WTC11 (cell line): Measurements from ENCODE around the gene ZC3H7B. TPM values are rescaled to one million over a fixed set of nuclear protein-coding genes. Genes with fewer than 3 reads are reported as not detected.

ENCODE experiments used
- ATAC-seq: fragments of 200-7000 bp; cut with Tn5 transposase; 2 replicates; pipeline ENCODE4 v1.10.0; 2021; ENCODE audit warnings: mild to moderate bottlenecking, moderate library complexity
- CTCF ChIA-PET: fragments of 300-600 bp; sonication (Branson Sonifier 250); formaldehyde crosslinking; loops from one replicate; lab custom pipeline; 2021; ENCODE audit warnings: antibody characterized with exemption; lab: Charles Lee
- POLR2A ChIA-PET: fragments of 350-600 bp; sonication (Branson Sonifier 250); formaldehyde crosslinking; loops from one replicate; lab custom pipeline; 2021; ENCODE audit warnings: antibody characterized with exemption; lab: Charles Lee
- DNase-seq: peaks from one replicate; pipeline ENCODE4 v3.0.0; 2021; ENCODE audit warnings: low spot score
- H3K27ac Mint-ChIP-seq: 2 replicates; pipeline ENCODE4 v1.8.0; 2021; ENCODE audit warnings: mixed read lengths
- H3K27me3 Mint-ChIP-seq: 2 replicates; pipeline ENCODE4 v1.8.0; 2021; ENCODE audit warnings: low read depth, mild to moderate bottlenecking, moderate library complexity, mixed read lengths
- H3K36me3 Mint-ChIP-seq: 2 replicates; pipeline ENCODE4 v1.8.0; 2021; ENCODE audit warnings: mixed read lengths
- H3K4me1 Mint-ChIP-seq: 2 replicates; pipeline ENCODE4 v1.8.0; 2022; ENCODE audit warnings: mixed read lengths
- H3K4me3 Mint-ChIP-seq: 2 replicates; pipeline ENCODE4 v1.8.0; 2021; ENCODE audit warnings: mild to moderate bottlenecking, moderate library complexity, mixed read lengths
- H3K9me3 Mint-ChIP-seq: 2 replicates; pipeline ENCODE4 v1.8.0; 2021; ENCODE audit warnings: mixed read lengths
- ELF4 ChIP-seq: sonication (generic); formaldehyde crosslinking; IDR thresholded peaks from 2 replicates; pipeline ENCODE4 v1.8.1; 2022; ENCODE audit warnings: low read depth, mild to moderate bottlenecking, moderate library complexity, missing genetic modification reagents
- FOXJ3 ChIP-seq: sonication (generic); formaldehyde crosslinking; IDR thresholded peaks from 2 replicates; pipeline ENCODE4 v1.9.0; 2021; ENCODE audit warnings: missing genetic modification reagents, mild to moderate bottlenecking, borderline replicate concordance
- FOXP1 ChIP-seq: sonication (generic); formaldehyde crosslinking; IDR thresholded peaks from 2 replicates; pipeline ENCODE4 v1.8.0; 2022; ENCODE audit warnings: missing genetic modification reagents, mild to moderate bottlenecking, moderate library complexity, borderline replicate concordance
- JUN ChIP-seq: sonication (generic); formaldehyde crosslinking; IDR thresholded peaks from 2 replicates; pipeline ENCODE4 v1.8.0; 2023; ENCODE audit warnings: mild to moderate bottlenecking, missing genetic modification reagents
- NR1H2 ChIP-seq: sonication (generic); formaldehyde crosslinking; IDR thresholded peaks from 2 replicates; pipeline ENCODE4 v1.9.0; 2021; ENCODE audit warnings: mild to moderate bottlenecking, moderate library complexity, missing genetic modification reagents
- PRRX2 ChIP-seq: fragments of 250-450 bp; sonication (Bioruptor Pico); IDR thresholded peaks from 2 replicates; pipeline ENCODE4 v1.8.0; 2021; ENCODE audit warnings: mild to moderate bottlenecking
- SMAD3 ChIP-seq: sonication (generic); formaldehyde crosslinking; IDR thresholded peaks from 2 replicates; pipeline ENCODE4 v1.8.0; 2022; ENCODE audit warnings: missing genetic modification reagents, mild to moderate bottlenecking, borderline replicate concordance
- SMAD4 ChIP-seq: sonication (generic); formaldehyde crosslinking; IDR thresholded peaks from 2 replicates; pipeline ENCODE4 v1.8.0; 2022; ENCODE audit warnings: mild to moderate bottlenecking, missing genetic modification reagents
- TEAD4 ChIP-seq: sonication (generic); formaldehyde crosslinking; IDR thresholded peaks from 2 replicates; pipeline ENCODE4 v1.8.0; 2022; ENCODE audit warnings: mild to moderate bottlenecking, missing genetic modification reagents
- TP53 ChIP-seq: sonication (generic); formaldehyde crosslinking; IDR thresholded peaks from 2 replicates; pipeline ENCODE4 v1.8.1; 2023; ENCODE audit warnings: mild to moderate bottlenecking, missing genetic modification reagents
- ZNF138 ChIP-seq: sonication (generic); formaldehyde crosslinking; conservative IDR thresholded peaks from 2 replicates; pipeline ENCODE4 v1.8.1; 2022; ENCODE audit warnings: mild to moderate bottlenecking, moderate library complexity, missing genetic modification reagents
- ZNF232 ChIP-seq: sonication (generic); formaldehyde crosslinking; IDR thresholded peaks from 2 replicates; pipeline ENCODE4 v1.8.0; 2022; ENCODE audit warnings: mild to moderate bottlenecking, missing genetic modification reagents
- ZNF396 ChIP-seq: fragments of 250-450 bp; sonication (Bioruptor Pico); IDR thresholded peaks from 2 replicates; pipeline ENCODE4 v1.8.0; 2021; ENCODE audit warnings: mild to moderate bottlenecking, moderate library complexity, borderline replicate concordance
- total RNA-seq: library from RNA; stranded (reverse); gene quantifications from 3 replicates; pipeline ENCODE4 v1.2.3, GENCODE V29; 2021
- TF ChIP-seq, protein P1 (sequence below): sonication (generic); formaldehyde crosslinking; IDR thresholded peaks from 2 replicates; pipeline ENCODE4 v1.8.1; 2023; ENCODE audit warnings: mild to moderate bottlenecking, missing genetic modification reagents
- TF ChIP-seq, protein P2 (sequence below): sonication (generic); formaldehyde crosslinking; IDR thresholded peaks from 2 replicates; pipeline ENCODE4 v1.8.0; 2022; ENCODE audit warnings: mild to moderate bottlenecking, missing genetic modification reagents
- TF ChIP-seq, protein P3 (sequence below): sonication (generic); formaldehyde crosslinking; IDR thresholded peaks from 2 replicates; pipeline ENCODE4 v1.8.0; 2023; ENCODE audit warnings: mild to moderate bottlenecking, missing genetic modification reagents
- TF ChIP-seq, protein P4 (sequence below): sonication (generic); formaldehyde crosslinking; conservative IDR thresholded peaks from 2 replicates; pipeline ENCODE4 v1.8.1; 2023; ENCODE audit warnings: mild to moderate bottlenecking, low read depth, missing genetic modification reagents, moderate library complexity
- TF ChIP-seq, protein P5 (sequence below): sonication (generic); formaldehyde crosslinking; IDR thresholded peaks from 2 replicates; pipeline ENCODE4 v1.8.1; 2022; ENCODE audit warnings: mild to moderate bottlenecking, moderate library complexity, missing genetic modification reagents
- TF ChIP-seq, protein P6 (sequence below): sonication (generic); formaldehyde crosslinking; IDR thresholded peaks from 2 replicates; pipeline ENCODE4 v1.8.0; 2022; ENCODE audit warnings: mild to moderate bottlenecking, missing genetic modification reagents

The ZC3H7B gene
- total RNA-seq, 1 experiment from 2014 or later, result 64.7 TPM

DNA sequence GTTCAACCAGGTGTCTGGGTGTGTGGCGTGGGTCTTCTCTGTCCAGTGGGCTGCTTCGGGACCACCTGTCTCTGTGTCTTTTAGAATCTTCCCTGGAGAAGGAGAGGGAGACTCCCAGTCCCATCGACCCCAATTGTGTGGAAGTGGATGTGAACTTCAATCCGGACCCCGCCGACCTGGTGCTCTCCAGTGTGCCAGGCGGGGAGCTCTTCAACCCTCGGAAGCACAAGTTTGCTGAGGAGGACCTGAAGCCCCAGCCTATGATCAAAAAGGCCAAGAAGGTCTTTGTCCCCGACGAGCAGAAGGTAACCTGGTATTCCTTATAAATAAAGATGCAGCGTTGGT lies 92.7 kb downstream of the ZC3H7B start:
- CTCF ChIA-PET, result interaction anchor here (1.0 to 4.6 kb wide), 4 partner anchors 10 to 957 kb away, joined by 3 to 25 read pairs (median 4); no protein-coding TSS in a partner anchor
- Mint-ChIP-seq H3K27ac (no peak overlapping the region), H3K36me3 (peaks cover 10% of the 10 kb centered on the region)

DNA sequence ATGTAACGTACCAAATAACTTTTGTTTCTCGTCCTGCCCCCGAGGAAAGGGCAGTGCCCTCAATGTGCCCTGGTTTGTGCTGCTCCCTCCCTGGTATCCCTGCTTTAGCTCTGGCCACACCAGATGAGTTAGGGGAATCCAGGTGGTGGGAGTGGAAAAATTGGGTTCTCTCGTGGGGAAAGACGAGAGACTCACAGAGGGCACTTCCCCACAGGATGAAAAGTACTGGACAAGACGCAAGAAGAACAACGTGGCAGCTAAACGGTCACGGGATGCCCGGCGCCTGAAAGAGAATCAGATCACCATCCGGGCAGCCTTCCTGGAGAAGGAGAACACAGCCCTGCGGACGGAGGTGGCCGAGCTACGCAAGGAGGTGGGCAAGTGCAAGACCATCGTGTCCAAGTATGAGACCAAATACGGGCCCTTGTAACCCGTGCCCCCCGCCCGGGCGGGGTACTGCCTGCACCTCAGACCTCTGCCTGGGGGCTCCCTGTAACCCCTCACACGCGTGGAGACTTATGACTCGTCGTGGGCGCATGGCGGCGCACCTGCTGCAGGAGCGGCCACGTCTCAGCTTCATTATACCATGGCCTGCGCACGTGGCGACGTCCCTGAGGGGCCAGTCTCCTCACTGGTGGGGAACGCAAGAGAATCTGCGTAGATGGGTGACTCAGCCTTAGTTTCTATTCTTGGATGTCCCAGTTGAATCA lies 94.4 kb downstream of the ZC3H7B start:
- Mint-ChIP-seq H3K9me3 (no peaks in the 10 kb centered on the region), H3K36me3 (peaks cover 7% of the 10 kb centered on the region), H3K27ac (no peak overlapping the region), H3K4me3 (no peak overlapping the region), H3K4me1 (no peaks in the 10 kb centered on the region), H3K27me3 (no peaks in the 10 kb centered on the region)
- CTCF ChIA-PET, result interaction anchor here (4.6 kb wide), 1 partner anchor 8 kb away, joined by 25 read pairs; no protein-coding TSS in a partner anchor
- ATAC-seq (no peak), DNase-seq (no peak)
- POLR2A ChIA-PET, result no interaction called here
- no peak for TF ChIP-seq FOXJ3
- no peak for TF ChIP-seq TP53 (CRISPR knock-in tag)
- TF ChIP-seq, protein P1, sequence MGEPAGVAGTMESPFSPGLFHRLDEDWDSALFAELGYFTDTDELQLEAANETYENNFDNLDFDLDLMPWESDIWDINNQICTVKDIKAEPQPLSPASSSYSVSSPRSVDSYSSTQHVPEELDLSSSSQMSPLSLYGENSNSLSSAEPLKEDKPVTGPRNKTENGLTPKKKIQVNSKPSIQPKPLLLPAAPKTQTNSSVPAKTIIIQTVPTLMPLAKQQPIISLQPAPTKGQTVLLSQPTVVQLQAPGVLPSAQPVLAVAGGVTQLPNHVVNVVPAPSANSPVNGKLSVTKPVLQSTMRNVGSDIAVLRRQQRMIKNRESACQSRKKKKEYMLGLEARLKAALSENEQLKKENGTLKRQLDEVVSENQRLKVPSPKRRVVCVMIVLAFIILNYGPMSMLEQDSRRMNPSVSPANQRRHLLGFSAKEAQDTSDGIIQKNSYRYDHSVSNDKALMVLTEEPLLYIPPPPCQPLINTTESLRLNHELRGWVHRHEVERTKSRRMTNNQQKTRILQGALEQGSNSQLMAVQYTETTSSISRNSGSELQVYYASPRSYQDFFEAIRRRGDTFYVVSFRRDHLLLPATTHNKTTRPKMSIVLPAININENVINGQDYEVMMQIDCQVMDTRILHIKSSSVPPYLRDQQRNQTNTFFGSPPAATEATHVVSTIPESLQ (CRISPR knock-in tag), result no peak
- TF ChIP-seq SMAD4, result no peak
- TF ChIP-seq NR1H2 (CRISPR knock-in tag), result no peak
- TF ChIP-seq TEAD4 (CRISPR knock-in tag), result no peak
- TF ChIP-seq, protein P2, sequence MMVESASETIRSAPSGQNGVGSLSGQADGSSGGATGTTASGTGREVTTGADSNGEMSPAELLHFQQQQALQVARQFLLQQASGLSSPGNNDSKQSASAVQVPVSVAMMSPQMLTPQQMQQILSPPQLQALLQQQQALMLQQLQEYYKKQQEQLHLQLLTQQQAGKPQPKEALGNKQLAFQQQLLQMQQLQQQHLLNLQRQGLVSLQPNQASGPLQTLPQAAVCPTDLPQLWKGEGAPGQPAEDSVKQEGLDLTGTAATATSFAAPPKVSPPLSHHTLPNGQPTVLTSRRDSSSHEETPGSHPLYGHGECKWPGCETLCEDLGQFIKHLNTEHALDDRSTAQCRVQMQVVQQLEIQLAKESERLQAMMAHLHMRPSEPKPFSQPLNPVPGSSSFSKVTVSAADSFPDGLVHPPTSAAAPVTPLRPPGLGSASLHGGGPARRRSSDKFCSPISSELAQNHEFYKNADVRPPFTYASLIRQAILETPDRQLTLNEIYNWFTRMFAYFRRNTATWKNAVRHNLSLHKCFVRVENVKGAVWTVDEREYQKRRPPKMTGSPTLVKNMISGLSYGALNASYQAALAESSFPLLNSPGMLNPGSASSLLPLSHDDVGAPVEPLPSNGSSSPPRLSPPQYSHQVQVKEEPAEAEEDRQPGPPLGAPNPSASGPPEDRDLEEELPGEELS (CRISPR knock-in tag), result no peak
- TF ChIP-seq ZNF232, result no peak

More for the DNA sequence above, 92.7 kb downstream of the ZC3H7B start:
- Mint-ChIP-seq H3K4me1 (no peaks in the 10 kb centered on the region), H3K4me3 (no peak overlapping the region)
- DNase-seq (no peak), ATAC-seq (no peak)
- POLR2A ChIA-PET, result no interaction called here
- TF ChIP-seq JUN (no peak), ZNF396 (CRISPR knock-in tag) (no peak)
- TF ChIP-seq, protein P3, sequence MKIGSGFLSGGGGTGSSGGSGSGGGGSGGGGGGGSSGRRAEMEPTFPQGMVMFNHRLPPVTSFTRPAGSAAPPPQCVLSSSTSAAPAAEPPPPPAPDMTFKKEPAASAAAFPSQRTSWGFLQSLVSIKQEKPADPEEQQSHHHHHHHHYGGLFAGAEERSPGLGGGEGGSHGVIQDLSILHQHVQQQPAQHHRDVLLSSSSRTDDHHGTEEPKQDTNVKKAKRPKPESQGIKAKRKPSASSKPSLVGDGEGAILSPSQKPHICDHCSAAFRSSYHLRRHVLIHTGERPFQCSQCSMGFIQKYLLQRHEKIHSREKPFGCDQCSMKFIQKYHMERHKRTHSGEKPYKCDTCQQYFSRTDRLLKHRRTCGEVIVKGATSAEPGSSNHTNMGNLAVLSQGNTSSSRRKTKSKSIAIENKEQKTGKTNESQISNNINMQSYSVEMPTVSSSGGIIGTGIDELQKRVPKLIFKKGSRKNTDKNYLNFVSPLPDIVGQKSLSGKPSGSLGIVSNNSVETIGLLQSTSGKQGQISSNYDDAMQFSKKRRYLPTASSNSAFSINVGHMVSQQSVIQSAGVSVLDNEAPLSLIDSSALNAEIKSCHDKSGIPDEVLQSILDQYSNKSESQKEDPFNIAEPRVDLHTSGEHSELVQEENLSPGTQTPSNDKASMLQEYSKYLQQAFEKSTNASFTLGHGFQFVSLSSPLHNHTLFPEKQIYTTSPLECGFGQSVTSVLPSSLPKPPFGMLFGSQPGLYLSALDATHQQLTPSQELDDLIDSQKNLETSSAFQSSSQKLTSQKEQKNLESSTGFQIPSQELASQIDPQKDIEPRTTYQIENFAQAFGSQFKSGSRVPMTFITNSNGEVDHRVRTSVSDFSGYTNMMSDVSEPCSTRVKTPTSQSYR (CRISPR knock-in tag), result no peak
- TF ChIP-seq, all 79 proteins: peak for 0
- no peaks in the 10 kb centered on the region for H3K27me3 Mint-ChIP-seq
- no peaks in the 10 kb centered on the region for H3K9me3 Mint-ChIP-seq

DNA sequence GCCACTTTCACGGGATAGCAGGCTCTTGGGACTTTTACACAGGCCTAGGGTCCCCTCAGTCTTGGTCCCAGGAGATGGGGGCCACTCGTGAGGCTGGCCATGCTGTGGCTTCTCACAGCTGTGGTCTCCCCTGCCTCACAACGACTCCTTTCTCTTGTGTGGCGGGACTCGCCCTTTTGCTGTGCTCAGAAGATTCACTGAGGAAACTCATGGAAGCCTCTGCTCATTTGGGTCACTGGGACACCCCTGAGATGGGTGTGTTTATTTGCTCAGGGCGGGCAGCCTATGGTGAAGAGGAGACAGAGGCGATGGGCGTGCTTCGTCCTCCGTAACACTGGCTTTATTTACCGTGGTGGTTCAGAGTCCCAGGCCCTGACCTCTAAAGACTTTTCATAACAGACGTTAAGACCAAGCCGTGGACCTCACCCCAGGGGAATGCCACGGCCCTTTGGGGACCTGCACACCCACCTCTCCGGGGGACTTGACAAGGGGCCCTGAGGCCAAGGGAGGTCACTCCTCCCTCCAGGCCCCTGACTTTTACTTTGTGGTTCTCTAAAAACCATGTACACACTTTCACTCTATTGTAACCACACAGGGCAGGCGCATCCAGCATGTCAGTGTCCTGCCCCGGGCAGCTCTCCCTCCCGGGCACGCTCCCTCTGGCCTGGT lies 96.0 kb downstream of the ZC3H7B start:
- TF ChIP-seq, protein P4, sequence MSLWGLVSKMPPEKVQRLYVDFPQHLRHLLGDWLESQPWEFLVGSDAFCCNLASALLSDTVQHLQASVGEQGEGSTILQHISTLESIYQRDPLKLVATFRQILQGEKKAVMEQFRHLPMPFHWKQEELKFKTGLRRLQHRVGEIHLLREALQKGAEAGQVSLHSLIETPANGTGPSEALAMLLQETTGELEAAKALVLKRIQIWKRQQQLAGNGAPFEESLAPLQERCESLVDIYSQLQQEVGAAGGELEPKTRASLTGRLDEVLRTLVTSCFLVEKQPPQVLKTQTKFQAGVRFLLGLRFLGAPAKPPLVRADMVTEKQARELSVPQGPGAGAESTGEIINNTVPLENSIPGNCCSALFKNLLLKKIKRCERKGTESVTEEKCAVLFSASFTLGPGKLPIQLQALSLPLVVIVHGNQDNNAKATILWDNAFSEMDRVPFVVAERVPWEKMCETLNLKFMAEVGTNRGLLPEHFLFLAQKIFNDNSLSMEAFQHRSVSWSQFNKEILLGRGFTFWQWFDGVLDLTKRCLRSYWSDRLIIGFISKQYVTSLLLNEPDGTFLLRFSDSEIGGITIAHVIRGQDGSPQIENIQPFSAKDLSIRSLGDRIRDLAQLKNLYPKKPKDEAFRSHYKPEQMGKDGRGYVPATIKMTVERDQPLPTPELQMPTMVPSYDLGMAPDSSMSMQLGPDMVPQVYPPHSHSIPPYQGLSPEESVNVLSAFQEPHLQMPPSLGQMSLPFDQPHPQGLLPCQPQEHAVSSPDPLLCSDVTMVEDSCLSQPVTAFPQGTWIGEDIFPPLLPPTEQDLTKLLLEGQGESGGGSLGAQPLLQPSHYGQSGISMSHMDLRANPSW (CRISPR knock-in tag), result no peak
- TF ChIP-seq, protein P5, sequence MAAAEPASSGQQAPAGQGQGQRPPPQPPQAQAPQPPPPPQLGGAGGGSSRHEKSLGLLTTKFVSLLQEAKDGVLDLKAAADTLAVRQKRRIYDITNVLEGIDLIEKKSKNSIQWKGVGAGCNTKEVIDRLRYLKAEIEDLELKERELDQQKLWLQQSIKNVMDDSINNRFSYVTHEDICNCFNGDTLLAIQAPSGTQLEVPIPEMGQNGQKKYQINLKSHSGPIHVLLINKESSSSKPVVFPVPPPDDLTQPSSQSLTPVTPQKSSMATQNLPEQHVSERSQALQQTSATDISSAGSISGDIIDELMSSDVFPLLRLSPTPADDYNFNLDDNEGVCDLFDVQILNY, result no peak
- TF ChIP-seq PRRX2 (CRISPR knock-in tag) (no peak), FOXP1 (CRISPR knock-in tag) (no peak), SMAD3 (no peak), ELF4 (no peak), ZNF138 (no peak), NR1H2 (CRISPR knock-in tag) (no peak)
- TF ChIP-seq, protein P6, sequence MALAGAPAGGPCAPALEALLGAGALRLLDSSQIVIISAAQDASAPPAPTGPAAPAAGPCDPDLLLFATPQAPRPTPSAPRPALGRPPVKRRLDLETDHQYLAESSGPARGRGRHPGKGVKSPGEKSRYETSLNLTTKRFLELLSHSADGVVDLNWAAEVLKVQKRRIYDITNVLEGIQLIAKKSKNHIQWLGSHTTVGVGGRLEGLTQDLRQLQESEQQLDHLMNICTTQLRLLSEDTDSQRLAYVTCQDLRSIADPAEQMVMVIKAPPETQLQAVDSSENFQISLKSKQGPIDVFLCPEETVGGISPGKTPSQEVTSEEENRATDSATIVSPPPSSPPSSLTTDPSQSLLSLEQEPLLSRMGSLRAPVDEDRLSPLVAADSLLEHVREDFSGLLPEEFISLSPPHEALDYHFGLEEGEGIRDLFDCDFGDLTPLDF (CRISPR knock-in tag), result no peak
- no peak overlapping the region for H3K4me3 Mint-ChIP-seq
- ATAC-seq (no peak), DNase-seq (no peak)
- 0 out of 2 replicates have a peak, but pooled peaks cover 4% of the 10 kb centered on the region for H3K36me3 Mint-ChIP-seq
- H3K27me3 Mint-ChIP-seq, result no peaks in the 10 kb centered on the region
- no peaks in the 10 kb centered on the region for H3K4me1 Mint-ChIP-seq
- ChIA-PET CTCF (interaction anchor here (0.7 kb wide), 1 partner anchor 130 kb away, joined by 3 read pairs; no protein-coding TSS in a partner anchor), POLR2A (no interaction called here)
- no peaks in the 10 kb centered on the region for H3K9me3 Mint-ChIP-seq
- no peak overlapping the region for H3K27ac Mint-ChIP-seq
